Middle frontal gyrus (tissue), 1 donor: Measurements from ENCODE around the gene NPPA.
"Not testable (repeated sequence)": the region's sequence is repeated elsewhere in the genome, so short reads cannot be mapped to it uniquely, and the experiment has no call there.

Experiments
- DNase-seq: peaks from one replicate; pipeline ENCODE4 v3.0.0-alpha.2; 2015; ENCODE audit warnings: low spot score; ENCODE audit errors: extremely low spot score

The NPPA gene

DNA sequence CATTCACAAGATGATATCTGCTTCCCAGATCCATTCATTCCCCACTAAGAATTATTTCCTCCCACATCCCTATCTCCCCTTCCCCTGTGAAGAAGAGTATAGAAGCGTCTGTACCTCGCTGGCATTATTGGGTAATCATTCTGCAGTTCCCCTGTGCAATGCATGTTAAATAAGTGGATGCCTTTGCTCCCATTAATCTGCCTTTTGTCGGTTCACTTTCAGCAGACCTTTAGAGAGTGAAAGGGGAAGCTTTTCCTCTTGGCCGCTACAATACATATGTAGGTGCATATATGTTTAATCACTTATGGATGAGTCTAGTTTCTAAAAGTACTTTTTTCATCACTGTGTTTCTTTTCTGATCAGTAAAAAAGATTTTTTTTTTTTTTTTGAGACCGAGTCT, 34.6 kb downstream of the NPPA start:
- DNase-seq, result no peak

- no peak for DNase-seq
Observed at GRCh38 chr1:11807133-11807532, 40.5 kb downstream of the NPPA start.

DNA sequence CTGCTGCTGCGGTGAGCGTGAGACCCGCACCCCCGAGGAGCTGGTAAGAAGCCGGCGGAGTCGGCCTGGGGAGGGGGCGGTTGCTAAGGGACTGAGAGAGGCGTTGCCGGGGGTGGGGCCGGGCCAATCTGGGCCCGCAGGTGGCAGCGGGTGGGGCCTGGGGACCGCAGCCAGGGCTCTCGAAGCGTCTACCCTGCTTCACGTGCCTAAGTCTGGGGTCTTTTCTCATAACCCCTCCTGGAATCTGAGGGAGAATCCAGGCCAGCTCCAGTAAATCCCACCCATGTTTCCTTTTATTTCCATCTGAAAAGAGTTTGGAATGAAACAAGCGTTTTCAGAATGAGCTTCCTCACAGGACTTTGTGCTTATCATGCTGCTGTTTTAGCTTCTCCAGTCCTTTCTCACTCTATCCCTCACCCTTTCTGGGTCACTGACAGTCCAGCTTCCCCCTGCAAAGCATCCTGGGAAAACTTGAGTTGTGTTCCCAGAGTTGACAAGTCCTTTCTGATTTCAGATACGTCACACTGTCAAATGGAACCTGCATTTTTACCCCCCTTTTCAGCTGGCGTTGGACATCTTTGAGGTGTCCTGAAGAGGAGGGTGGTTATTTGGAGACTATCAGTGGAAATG, 41.2 kb downstream of the NPPA start:
- no peak for DNase-seq

DNA sequence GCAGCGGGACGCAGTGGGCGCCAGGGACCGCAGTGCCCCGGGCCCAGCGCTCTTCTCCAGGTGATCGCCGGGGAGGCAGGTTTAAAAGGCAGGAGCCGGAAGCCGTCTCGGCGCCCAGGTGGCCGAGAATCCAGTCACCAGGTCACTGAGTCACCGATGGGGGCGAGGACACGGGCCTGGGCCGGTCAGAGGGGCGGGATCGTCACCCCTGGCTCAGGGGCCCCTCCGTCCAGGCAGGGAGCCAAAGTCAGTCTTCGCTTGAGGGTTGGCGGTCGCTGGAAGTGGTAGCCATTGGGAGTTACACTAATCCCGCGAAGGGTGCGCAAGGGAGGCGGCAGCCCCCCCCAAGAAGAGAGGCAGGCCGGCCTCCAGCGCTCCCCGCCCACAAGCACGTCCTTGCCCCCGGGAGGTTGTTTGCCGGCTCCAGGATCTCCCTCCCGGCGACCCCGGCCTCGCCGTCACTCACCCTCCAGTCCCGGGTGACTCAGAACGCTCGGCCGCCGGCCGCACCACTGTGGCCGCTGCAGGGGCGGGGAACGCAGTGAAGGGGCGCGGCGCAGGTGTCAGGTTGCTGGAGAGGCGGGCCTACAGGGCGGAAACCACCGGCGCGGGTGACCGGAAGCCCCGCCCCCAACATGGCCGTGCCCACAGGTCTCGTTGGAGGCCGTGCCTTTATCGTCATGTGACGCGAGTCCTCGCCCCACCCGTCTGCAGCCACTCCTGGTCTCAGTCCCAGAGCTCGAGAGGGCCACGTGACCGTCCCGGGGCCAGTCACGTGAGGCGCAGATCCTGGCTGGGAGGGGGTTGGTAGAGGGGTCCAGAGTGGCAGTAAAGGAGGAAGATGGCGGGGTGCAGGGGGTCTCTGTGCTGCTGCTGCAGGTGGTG, 41.9 kb downstream of the NPPA start, which contains the start of the genes CLCN6 and MTHFR:
Gene CLCN6 (plus strand): TSS at position 770 of the 885 bp plus-strand sequence. CDS start 72 bp downstream, at position 842.
Gene MTHFR (minus strand): TSS at position 543 of the 885 bp plus-strand sequence. CDS start 2,848 bp downstream, outside the sequence.
- peak; percentile 94 for DNase-seq

DNA sequence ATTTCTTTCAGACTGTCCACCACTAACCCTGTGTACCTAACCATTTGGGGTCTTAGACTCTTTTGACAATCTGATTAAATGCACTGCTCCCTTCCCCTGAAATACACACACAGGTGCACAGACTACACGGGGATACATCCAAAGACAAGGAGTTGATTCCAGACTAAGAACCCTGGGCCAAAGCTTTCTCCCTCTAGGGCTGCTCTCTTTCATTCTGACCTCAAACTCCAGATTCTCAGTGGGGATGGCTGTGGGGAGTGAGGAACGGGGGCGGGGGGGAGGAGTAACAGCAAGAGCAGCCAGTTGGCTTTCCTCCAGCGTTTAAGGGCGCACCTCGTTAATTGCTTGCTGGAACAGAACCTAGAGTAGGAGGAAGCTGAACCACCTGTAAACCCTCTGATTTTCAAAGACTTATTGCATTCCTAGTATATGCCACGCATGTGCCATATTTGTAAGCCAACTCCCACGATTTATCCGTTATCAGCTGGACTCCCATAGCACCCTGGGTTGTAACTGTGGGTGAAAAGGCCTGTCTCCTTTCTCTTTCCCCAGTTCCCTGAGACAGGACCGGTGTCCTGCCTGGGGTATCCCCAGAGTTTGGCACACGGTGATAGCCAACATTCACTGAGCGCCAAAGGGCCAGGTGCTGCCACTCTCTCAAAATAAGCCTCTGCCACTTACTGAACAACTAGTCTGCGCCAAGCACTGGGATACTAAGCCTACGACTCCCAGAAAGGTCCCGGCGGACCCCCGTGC, 42.7 kb downstream of the NPPA start:
- no peak for DNase-seq

- DNase-seq, result not testable (repeated sequence)
Observed at GRCh38 chr1:11803924-11804665, 43.5 kb downstream of the NPPA start.

GRCh38 chr1:11802973-11803885, 44.4 kb downstream of the NPPA start:
- DNase-seq, result no peak

GRCh38 chr1:11802616-11802972, 45.0 kb downstream of the NPPA start:
- no peak for DNase-seq

- DNase-seq, result no peak
Observed at GRCh38 chr1:11800756-11801433, 46.7 kb downstream of the NPPA start.

GRCh38 chr1:11800391-11800755, 47.2 kb downstream of the NPPA start:
- DNase-seq, result no peak

DNA sequence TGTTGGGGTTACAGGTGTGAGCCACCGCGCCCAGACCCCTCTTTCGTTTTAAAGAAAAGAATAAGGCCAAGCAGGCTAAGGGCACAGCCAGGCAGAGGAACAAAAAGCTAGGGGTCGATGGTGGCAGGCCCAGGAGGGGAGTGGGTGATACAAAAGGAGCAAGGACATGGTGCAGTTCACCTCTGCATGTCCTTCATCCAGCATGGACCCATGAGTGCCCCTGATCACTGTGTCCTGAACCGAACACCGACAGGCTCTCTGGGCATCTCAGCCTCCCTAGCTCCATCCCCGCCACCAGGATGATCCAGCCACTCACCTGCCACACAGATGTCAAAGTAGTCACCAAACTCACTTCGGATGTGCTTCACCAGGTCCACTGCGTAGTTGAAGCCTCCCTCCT, 47.7 kb downstream of the NPPA start:
- DNase-seq, result no peak

GRCh38 chr1:11799099-11799498, 48.5 kb downstream of the NPPA start:
- no peak for DNase-seq

- DNase-seq, result no peak
Observed at GRCh38 chr1:11797525-11798216, 49.9 kb downstream of the NPPA start.

DNA sequence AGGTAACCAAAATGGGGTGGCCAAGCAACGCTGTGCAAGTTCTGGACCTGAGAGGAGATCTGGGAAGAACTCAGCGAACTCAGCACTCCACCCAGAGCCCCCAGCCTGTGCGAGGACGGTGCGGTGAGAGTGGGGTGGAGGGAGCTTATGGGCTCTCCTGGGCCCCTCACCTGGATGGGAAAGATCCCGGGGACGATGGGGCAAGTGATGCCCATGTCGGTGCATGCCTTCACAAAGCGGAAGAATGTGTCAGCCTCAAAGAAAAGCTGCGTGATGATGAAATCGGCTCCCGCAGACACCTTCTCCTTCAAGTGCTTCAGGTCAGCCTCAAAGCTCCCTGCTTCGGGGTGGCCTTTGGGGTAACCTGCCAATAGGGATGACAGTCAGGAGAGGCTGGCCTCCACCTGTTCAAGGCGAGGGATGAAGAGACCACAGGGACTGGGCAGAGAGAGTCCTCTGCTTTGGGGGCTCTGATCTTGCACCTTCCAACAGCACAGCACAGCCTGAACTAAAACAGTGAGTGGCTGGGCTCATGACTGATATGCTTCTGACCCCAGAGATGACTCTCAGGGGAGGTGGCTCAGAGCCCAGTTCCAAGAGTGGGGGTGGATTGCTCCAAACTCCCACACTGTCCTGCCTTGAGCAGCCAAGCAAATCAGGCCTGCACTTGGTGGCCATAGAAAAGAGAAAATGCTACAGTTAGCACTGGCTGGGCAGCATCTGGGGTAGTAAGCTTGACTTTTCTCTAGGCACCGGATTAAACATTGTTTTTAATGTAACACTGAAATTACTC, 51.4 kb downstream of the NPPA start:
- DNase-seq, result no peak
